Lower lobe of right lung (tissue), 2 donors: Measurements from ENCODE around the gene TNFRSF11A. TPM values are rescaled to one million over a fixed set of nuclear protein-coding genes. Genes with fewer than 3 reads are reported as not detected.

ENCODE experiments used
- ATAC-seq, 2 donors: fragments of 200-7000 bp; cut with Tn5 transposase; one replicate each; pipeline ENCODE4 v1.9.1; 2020 to 2022; ENCODE audit warnings: mild to moderate bottlenecking in 2 of 2, moderate library complexity in 2 of 2
- DNase-seq: peaks from one replicate; pipeline ENCODE4 v3.0.0-alpha.2; 2020
- H3K27ac ChIP-seq: fragments of 200-600 bp; one replicate; pipeline ENCODE4 v1.8.0; 2022
- H3K27me3 ChIP-seq: fragments of 200-600 bp; one replicate; pipeline ENCODE4 v1.8.0; 2022; ENCODE audit warnings: low read depth
- H3K36me3 ChIP-seq: fragments of 200-600 bp; one replicate; pipeline ENCODE4 v1.8.0; 2022; ENCODE audit warnings: mild to moderate bottlenecking
- H3K4me1 ChIP-seq: fragments of 200-600 bp; one replicate; pipeline ENCODE4 v1.8.0; 2022
- H3K4me3 ChIP-seq: fragments of 200-600 bp; one replicate; pipeline ENCODE4 v1.8.0; 2022; ENCODE audit warnings: mild to moderate bottlenecking
- H3K9me3 ChIP-seq: fragments of 200-600 bp; one replicate; pipeline ENCODE4 v1.8.0; 2022
- CTCF ChIP-seq: fragments of 200-600 bp; IDR thresholded peaks from one replicate; pipeline ENCODE4 v1.8.0; 2022; ENCODE audit warnings: antibody characterized with exemption, mild to moderate bottlenecking
- intact Hi-C: fragments of 100-400 bp; cut with DNase I; formaldehyde crosslinking; loops from one replicate; pipeline ENCODE4 v1.11.0; 2022
- total RNA-seq: library from RNA; stranded (reverse); fragmentation: NEBNext Ultra II Directional; extraction: Animal tissue kit (Norgen Biotek cat#: 25700); gene quantifications from one replicate; pipeline ENCODE4 v1.2.1, GENCODE V29; 2021
- donor health status: DM: no; HTN: yes; CAD: no; lungs with severe emphysema.

Gene TNFRSF11A
- total RNA-seq, 1 donor from 2014 or later: 3.9 TPM

DNA sequence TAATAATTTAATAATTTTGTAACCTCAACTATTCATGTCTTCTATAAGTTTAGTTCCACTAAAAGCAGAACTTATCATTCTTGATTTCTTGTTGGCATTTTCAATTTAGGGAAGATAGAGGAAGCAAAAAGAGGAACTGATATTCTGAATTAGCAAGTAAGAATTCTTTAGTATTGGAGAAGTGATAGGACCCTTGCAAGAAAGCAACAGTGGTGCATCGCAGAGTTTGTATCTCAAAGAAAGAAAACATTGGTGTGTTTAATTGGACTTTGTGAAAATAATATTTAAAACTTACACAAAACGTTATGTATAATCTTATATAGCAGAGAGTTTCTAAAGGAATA is 36.5 kb upstream of the TNFRSF11A start:
- DNase-seq: no peak
- no peak overlapping the region for H3K4me3 ChIP-seq
- no peaks in the 10 kb centered on the region for H3K27me3 ChIP-seq
- no peaks in the 10 kb centered on the region for H3K4me1 ChIP-seq
- no peak for TF ChIP-seq CTCF
- intact Hi-C loops: no loop called here
- no peaks in the 10 kb centered on the region for H3K9me3 ChIP-seq
- no peak for ATAC-seq
- peaks cover 43% of the 10 kb centered on the region for H3K36me3 ChIP-seq
- no peak overlapping the region for H3K27ac ChIP-seq

DNA sequence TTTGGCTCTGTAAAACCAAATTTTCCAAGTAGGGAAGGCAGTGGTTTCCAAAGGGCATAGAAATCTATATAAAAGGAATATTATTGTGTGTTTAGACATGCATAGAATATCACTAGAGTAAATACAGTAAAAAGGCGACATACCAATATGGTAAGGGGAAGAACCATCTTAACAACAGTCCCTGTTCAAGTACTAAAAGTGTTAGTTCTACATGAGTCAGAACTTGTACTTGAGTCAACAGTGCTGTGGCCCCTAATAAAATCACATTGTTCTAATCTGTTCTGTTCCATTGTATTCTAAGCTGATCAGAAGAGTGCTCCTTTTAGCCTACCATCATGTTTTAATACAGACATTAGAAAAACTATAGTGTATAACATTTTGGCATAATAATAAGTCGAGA is 36.1 kb upstream of the TNFRSF11A start:
- Histone ChIP-seq H3K27me3 (no peaks in the 10 kb centered on the region), H3K4me1 (no peaks in the 10 kb centered on the region), H3K36me3 (peaks cover 43% of the 10 kb centered on the region), H3K9me3 (no peaks in the 10 kb centered on the region), H3K27ac (no peak overlapping the region), H3K4me3 (no peak overlapping the region)
- TF ChIP-seq CTCF: no peak
- ATAC-seq: no peak
- no peak for DNase-seq
- intact Hi-C loops: no loop called here

DNA sequence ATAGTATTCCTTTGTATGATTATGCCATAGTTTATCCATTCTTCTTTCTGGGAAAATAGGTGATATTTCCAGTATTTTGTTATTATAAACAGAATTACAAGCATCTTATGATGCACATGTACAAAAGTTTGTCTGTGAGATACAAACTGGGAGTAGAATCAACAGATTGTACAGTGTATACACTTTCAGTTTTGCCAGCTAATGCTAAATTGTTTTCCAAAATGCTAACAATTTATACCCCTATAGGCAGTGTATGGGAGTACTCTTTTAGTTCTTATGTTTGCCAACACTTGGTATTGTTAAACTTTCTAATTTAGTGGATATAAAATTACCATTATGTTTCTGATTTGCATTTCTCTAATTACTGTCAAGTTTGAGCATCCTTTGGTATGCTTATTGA is 31.0 kb upstream of the TNFRSF11A start:
- Histone ChIP-seq H3K4me1 (no peaks in the 10 kb centered on the region), H3K4me3 (no peak overlapping the region), H3K27ac (no peak overlapping the region), H3K36me3 (peaks cover 42% of the 10 kb centered on the region), H3K9me3 (no peaks in the 10 kb centered on the region), H3K27me3 (no peaks in the 10 kb centered on the region)
- intact Hi-C loops: no loop called here
- ATAC-seq (no peak), DNase-seq (no peak)
- no peak for TF ChIP-seq CTCF

- Histone ChIP-seq H3K4me3 (no peak overlapping the region), H3K36me3 (peaks cover 63% of the 10 kb centered on the region), H3K9me3 (no peaks in the 10 kb centered on the region), H3K27me3 (no peaks in the 10 kb centered on the region), H3K27ac (no peak overlapping the region), H3K4me1 (no peaks in the 10 kb centered on the region)
- ATAC-seq (no peak), DNase-seq (no peak)
- no peak for TF ChIP-seq CTCF
- intact Hi-C loops: no loop called here
These were observed 24.6 kb upstream of the TNFRSF11A start for GRCh38 chr18:62300359-62300963.

DNA sequence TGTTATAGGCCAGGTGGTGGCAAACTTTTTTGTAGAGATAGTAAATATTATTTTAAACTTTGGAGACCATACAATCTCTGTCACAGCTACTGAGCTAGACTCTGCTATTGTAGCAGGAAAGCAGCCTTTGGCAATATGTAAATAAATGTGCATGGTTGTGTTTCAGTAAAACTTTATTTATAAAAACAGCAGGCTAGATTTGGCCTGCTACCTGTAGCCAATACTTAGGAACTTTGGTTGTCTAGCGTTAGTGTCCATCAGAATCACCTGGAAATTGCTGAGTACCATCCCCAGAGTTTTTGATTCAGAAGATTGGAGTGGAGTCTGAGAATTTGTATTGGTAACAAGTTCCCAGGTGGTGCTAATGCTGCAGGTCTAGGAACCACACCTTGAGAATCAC is 23.8 kb upstream of the TNFRSF11A start:
- ATAC-seq: no peak
- H3K4me1 ChIP-seq: no peaks in the 10 kb centered on the region
- H3K9me3 ChIP-seq: no peaks in the 10 kb centered on the region
- intact Hi-C loops: no loop called here
- no peak overlapping the region for H3K27ac ChIP-seq
- H3K36me3 ChIP-seq: peaks cover 70% of the 10 kb centered on the region
- no peaks in the 10 kb centered on the region for H3K27me3 ChIP-seq
- H3K4me3 ChIP-seq: no peak overlapping the region
- no peak for DNase-seq
- no peak for TF ChIP-seq CTCF

DNA sequence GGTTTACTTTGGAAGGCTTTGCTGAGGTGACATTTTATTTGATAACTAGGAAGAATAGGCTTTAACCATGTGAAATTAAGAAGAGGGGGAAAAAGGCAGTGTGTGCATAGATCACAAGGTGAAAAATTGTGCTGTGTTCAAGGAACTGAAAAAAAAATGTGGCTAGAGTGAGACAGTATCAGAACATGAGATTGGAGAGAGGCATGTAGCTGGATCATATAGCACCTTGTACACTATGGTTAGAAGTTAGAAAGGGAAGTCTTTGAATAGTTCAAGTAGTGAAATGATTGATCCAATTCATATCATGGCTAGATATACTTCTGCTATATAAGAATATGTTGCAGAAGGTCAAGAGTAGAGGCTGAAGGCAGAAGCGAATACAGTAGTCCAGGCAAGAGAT is 12.3 kb upstream of the TNFRSF11A start:
- H3K27me3 ChIP-seq: no peaks in the 10 kb centered on the region
- ATAC-seq: no peak

More for the DNA sequence above, 12.3 kb upstream of the TNFRSF11A start:
- no peak for TF ChIP-seq CTCF
- H3K4me1 ChIP-seq: no peaks in the 10 kb centered on the region
- no peak for DNase-seq
- no peak overlapping the region for H3K27ac ChIP-seq
- no peaks in the 10 kb centered on the region for H3K9me3 ChIP-seq
- intact Hi-C loops: no loop called here
- H3K4me3 ChIP-seq: no peak overlapping the region
- H3K36me3 ChIP-seq: peaks cover 26% of the 10 kb centered on the region
